RWPE2 (cell line): ENCODE results near the gene PCGF3.
"Not testable (repeated sequence)": the region's sequence is repeated elsewhere in the genome, so short reads cannot be mapped to it uniquely, and the experiment has no call there.

Experiments
- ATAC-seq: fragments of 200-7000 bp; cut with Tn5 transposase; 3 replicates; pipeline ENCODE4 v1.9.1; 2021; ENCODE audit warnings: low read depth
- DNase-seq: peaks from one replicate; pipeline ENCODE4 v3.0.0-alpha.2; 2020; ENCODE audit warnings: low spot score
- H3K27ac ChIP-seq: fragments of 450-650 bp; 2 replicates; pipeline ENCODE4 v1.5.1; 2017; ENCODE audit warnings: mild to moderate bottlenecking; ENCODE audit not compliant: poor library complexity, severe bottlenecking
- H3K27me3 ChIP-seq: fragments of 250-450 bp; sonication (Bioruptor Pico); 2 replicates; pipeline ENCODE4 v1.5.1; 2021; ENCODE audit warnings: mild to moderate bottlenecking, moderate library complexity; ENCODE audit not compliant: insufficient read depth, poor library complexity, severe bottlenecking
- H3K36me3 ChIP-seq: fragments of 250-450 bp; sonication (Bioruptor Pico); 2 replicates; pipeline ENCODE4 v1.5.1; 2020; ENCODE audit warnings: low read depth, mild to moderate bottlenecking, moderate library complexity
- H3K4me1 ChIP-seq: fragments of 250-450 bp; sonication (Bioruptor Pico); 2 replicates; pipeline ENCODE4 v1.5.1; 2021; ENCODE audit warnings: mild to moderate bottlenecking, moderate library complexity; ENCODE audit not compliant: insufficient read depth, poor library complexity, severe bottlenecking
- H3K4me3 ChIP-seq: fragments of 250-450 bp; sonication (Bioruptor Pico); 2 replicates; pipeline ENCODE4 v1.5.1; 2021; ENCODE audit warnings: mild to moderate bottlenecking, moderate library complexity; ENCODE audit not compliant: severe bottlenecking
- H3K9me3 ChIP-seq: fragments of 250-450 bp; sonication (Bioruptor Pico); 2 replicates; pipeline ENCODE4 v1.5.1; 2021; ENCODE audit warnings: mild to moderate bottlenecking, moderate library complexity; ENCODE audit not compliant: severe bottlenecking
- CTCF ChIP-seq: fragments of 450-650 bp; IDR thresholded peaks from one replicate; pipeline ENCODE4 v1.5.1; 2017; ENCODE audit warnings: mild to moderate bottlenecking, moderate library complexity; ENCODE audit not compliant: poor library complexity, severe bottlenecking

The PCGF3 gene

GRCh38 chr4:751676-752075 lies 46.0 kb downstream of the PCGF3 start:
- ATAC-seq = no peak
- no peaks in the 10 kb centered on the region for H3K9me3 ChIP-seq
- DNase-seq = no peak
- H3K4me3 ChIP-seq = no peak overlapping the region
- H3K4me1 ChIP-seq = peaks cover 4% of the 10 kb centered on the region
- no peak for TF ChIP-seq CTCF
- peaks cover 38% of the 10 kb centered on the region for H3K36me3 ChIP-seq
- H3K27ac ChIP-seq = no peak overlapping the region
- no peaks in the 10 kb centered on the region for H3K27me3 ChIP-seq

- no peaks in the 10 kb centered on the region for H3K9me3 ChIP-seq
- peaks cover 4% of the 10 kb centered on the region for H3K4me1 ChIP-seq
- ATAC-seq = no peak
- no peak overlapping the region for H3K27ac ChIP-seq
- no peak for TF ChIP-seq CTCF
- no peak for DNase-seq
- H3K36me3 ChIP-seq = peaks cover 45% of the 10 kb centered on the region
- no peak overlapping the region for H3K4me3 ChIP-seq
- no peaks in the 10 kb centered on the region for H3K27me3 ChIP-seq
Observed at GRCh38 chr4:752196-752861, 46.7 kb downstream of the PCGF3 start.

GRCh38 chr4:753186-753585 lies 47.6 kb downstream of the PCGF3 start:
- not testable (repeated sequence) for ATAC-seq, H3K4me3 ChIP-seq, H3K27me3 ChIP-seq, H3K9me3 ChIP-seq, DNase-seq, H3K4me1 ChIP-seq, H3K27ac ChIP-seq
- H3K36me3 ChIP-seq = peaks cover 46% of the 10 kb centered on the region

- peaks cover 35% of the 10 kb centered on the region for H3K36me3 ChIP-seq
- no peaks in the 10 kb centered on the region for H3K9me3 ChIP-seq
- no peak for DNase-seq
- peak; percentile 19; the same call in 1 of the 3 replicates for ATAC-seq
- no peak overlapping the region for H3K27ac ChIP-seq
- no peaks in the 10 kb centered on the region for H3K27me3 ChIP-seq
- H3K4me3 ChIP-seq = no peak overlapping the region
- H3K4me1 ChIP-seq = peaks cover 4% of the 10 kb centered on the region
- TF ChIP-seq CTCF = no peak
Observed at GRCh38 chr4:754221-755120, 48.8 kb downstream of the PCGF3 start.

GRCh38 chr4:757111-757510 lies 51.5 kb downstream of the PCGF3 start:
- Histone ChIP-seq H3K9me3 (no peaks in the 10 kb centered on the region), H3K36me3 (peaks cover 40% of the 10 kb centered on the region), H3K27me3 (no peaks in the 10 kb centered on the region), H3K4me3 (no peak overlapping the region), H3K4me1 (no peaks in the 10 kb centered on the region), H3K27ac (no peak overlapping the region)
- no peak for DNase-seq
- no peak for ATAC-seq
- no peak for TF ChIP-seq CTCF

- not testable (repeated sequence) for DNase-seq, H3K4me1 ChIP-seq, H3K27ac ChIP-seq, ATAC-seq, H3K27me3 ChIP-seq, H3K4me3 ChIP-seq, H3K9me3 ChIP-seq
- H3K36me3 ChIP-seq = peaks cover 45% of the 10 kb centered on the region
Observed at GRCh38 chr4:759810-760209, 54.2 kb downstream of the PCGF3 start.
